GM10266 (cell line): ENCODE measurements around the gene TPCN2.

ENCODE experiments used
- DNase-seq: peaks from one replicate; pipeline ENCODE4 v3.0.0; 2012; ENCODE audit errors: extremely low spot score
- TF ChIP-seq, protein P1 (sequence below): IDR thresholded peaks from 2 replicates; pipeline ENCODE4 v1.5.1; 2012; ENCODE audit warnings: mild to moderate bottlenecking, low read depth; ENCODE audit not compliant: control insufficient read depth, insufficient read depth; ENCODE audit errors: missing control alignments

The TPCN2 gene

GRCh38 chr11:69114362-69114761 is 65.6 kb downstream of the TPCN2 start:
- no peak for DNase-seq
- TF ChIP-seq, protein P1, sequence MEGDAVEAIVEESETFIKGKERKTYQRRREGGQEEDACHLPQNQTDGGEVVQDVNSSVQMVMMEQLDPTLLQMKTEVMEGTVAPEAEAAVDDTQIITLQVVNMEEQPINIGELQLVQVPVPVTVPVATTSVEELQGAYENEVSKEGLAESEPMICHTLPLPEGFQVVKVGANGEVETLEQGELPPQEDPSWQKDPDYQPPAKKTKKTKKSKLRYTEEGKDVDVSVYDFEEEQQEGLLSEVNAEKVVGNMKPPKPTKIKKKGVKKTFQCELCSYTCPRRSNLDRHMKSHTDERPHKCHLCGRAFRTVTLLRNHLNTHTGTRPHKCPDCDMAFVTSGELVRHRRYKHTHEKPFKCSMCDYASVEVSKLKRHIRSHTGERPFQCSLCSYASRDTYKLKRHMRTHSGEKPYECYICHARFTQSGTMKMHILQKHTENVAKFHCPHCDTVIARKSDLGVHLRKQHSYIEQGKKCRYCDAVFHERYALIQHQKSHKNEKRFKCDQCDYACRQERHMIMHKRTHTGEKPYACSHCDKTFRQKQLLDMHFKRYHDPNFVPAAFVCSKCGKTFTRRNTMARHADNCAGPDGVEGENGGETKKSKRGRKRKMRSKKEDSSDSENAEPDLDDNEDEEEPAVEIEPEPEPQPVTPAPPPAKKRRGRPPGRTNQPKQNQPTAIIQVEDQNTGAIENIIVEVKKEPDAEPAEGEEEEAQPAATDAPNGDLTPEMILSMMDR = no peak

- TF ChIP-seq, protein P1 = no peak
- no peak for DNase-seq
These were observed 66.2 kb downstream of the TPCN2 start for GRCh38 chr11:69114811-69115523.

DNA sequence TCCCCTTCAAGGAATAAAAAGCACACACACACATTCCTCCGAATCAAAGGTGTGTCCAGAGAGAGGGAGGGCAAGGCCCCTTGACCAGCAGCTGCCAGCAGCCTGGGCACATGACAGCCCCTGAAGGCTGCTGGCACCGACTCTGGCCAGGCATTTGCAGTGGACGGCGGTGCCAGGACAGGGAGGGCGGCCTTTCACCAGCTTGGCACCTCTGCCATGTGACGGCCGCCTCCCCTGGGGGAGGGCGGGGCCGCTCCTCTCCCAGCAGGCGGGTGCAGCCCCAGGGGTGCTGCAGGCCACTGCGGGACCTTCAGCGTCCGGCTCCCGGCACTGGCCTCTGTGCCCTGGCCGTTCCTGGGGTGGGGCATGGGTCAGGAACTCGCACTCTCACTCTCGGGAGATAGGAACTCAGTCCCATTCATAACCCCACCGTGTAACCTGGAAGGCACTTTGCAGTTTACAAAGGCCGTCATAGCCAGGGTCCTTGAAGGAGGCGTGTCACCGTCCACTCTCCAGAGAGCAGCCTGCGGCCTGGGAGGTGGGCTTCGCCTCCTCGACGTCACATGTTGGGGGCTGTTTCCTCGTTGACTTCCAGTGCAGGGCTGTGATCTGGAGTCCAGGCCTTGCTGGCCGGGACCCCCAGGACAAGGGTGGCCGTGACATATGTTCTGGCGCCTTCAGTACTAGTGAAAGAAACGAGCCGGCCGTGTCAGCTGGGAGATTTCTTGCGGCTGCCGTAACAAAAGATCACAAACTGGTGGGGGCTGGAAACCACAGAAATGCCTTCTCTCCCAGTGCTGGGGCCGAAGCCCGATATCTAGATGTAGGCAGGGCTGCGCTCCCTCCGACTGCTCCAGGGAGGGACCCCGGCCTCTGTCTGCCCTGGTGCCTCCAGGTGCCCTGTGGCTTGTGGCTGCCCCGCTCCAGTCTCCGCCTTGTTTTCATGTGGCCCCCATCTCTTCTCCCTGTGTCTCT is 67.1 kb downstream of the TPCN2 start:
- DNase-seq = no peak
- TF ChIP-seq, protein P1 = no peak

- TF ChIP-seq, protein P1 = no peak
- no peak for DNase-seq
These were observed 67.9 kb downstream of the TPCN2 start for GRCh38 chr11:69116671-69117070.

DNA sequence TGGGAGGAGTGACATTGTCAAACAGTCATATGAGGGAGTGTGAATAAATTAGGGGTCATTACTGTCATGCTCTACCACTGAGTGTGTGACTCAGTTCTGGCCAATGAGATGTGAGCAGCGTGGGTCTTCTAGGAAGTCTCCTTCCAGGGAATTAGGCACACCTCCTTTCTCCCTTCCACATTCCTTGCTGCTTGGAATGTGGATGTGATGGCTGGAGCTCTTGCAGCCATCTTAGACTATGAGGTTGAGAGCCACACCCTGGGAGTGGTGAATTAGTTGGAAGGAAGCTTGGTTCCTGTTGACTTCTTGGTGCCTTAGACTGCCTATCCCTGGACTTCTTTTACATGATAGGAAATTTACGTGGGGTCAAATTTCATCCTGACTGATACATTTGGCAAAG is 70.5 kb downstream of the TPCN2 start:
- DNase-seq = no peak
- TF ChIP-seq, protein P1 = no peak

GRCh38 chr11:69120096-69120875 is 71.6 kb downstream of the TPCN2 start:
- DNase-seq = no peak
- TF ChIP-seq, protein P1 = no peak
